ENCODE measurements around the gene ANKIB1. TPM values are rescaled to one million over a fixed set of nuclear protein-coding genes. Genes with fewer than 3 reads are reported as not detected.

ANKIB1 gene
- total and polyA plus RNA-seq, 9 of the 15 experiments (the other 6 are each of a cell fraction or from before 2014, with no cell fraction given) = 5.9 to 25.2 (median 16.1) TPM

- TF ChIP-seq ZBTB43 (CRISPR knock-in tag; IDR thresholded peaks at IDR 0.05) (no peak), DIDO1 (tag; IDR thresholded peaks at IDR 0.05; ENCODE audit: low read depth) (no peak), SFPQ (IDR thresholded peaks at IDR 0.05; ENCODE audit: low read depth, low read length) (no peak), SMARCA5 (IDR thresholded peaks at IDR 0.05) (0 out of 2 replicates have a peak, but pooled peaks have one; percentile 19), ZBTB26 (CRISPR knock-in tag; IDR thresholded peaks at IDR 0.05) (no peak), HBP1 (CRISPR knock-in tag; IDR thresholded peaks at IDR 0.05) (no peak), RCOR1 (IDR thresholded peaks at IDR 0.05; ENCODE audit: borderline replicate concordance in 1 of 2, low read depth in 2 of 2, low read length in 2 of 2) (no peak), KDM1A (IDR thresholded peaks at IDR 0.05) (peak in 1 of 2 experiments; percentile 30; a peak in 1 of 4 replicates), PKNOX1 (IDR thresholded peaks at IDR 0.05) (no peak), ZNF695 (CRISPR knock-in tag; IDR thresholded peaks at IDR 0.05) (no peak), RBM25 (IDR thresholded peaks at IDR 0.05; ENCODE audit: low read depth, low read length, severe bottlenecking) (peak; percentile 74), BCOR (IDR thresholded peaks at IDR 0.05) (peak; percentile 47; the same call in 1 of the 2 replicates), ZKSCAN8 (CRISPR knock-in tag; IDR thresholded peaks at IDR 0.05) (no peak)
These were observed 17.0 kb upstream of the ANKIB1 start (continued) for GRCh38 chr7:92228742-92229141.

Measured in K562 (cell line).